ENCODE measurements around the gene SRSF1.
A peak's percentile ranks its signal among the peaks of the same experiment; 100 is the strongest.

The SRSF1 gene

DNA sequence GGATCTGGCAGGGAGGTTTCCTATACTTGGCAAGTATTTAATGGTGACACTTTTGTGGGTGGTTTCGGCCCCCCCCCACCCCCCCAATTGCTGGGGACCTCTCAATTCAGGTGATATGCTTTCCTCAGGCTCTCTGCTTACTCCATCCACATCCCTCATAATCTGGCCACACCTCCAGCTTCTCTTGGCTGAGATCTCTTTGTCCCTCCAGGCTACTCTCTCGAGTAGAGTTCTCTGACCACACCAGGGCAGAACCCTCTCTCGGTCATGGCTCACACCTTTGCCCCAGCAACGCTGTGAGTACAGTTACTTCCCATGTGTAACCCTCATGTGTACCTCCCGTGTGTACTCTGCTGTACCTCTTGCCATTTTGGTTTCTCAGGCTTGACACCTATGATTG is 34.1 kb upstream of the SRSF1 start:
- H3K36me3 Mint-ChIP-seq (ENCODE audit: low read depth) = no peaks in the 10 kb centered on the region
- no peaks in the 10 kb centered on the region for H3K9me3 Mint-ChIP-seq
- no peak overlapping the region for H3K4me3 Mint-ChIP-seq
- no peak overlapping the region for H3K27ac Mint-ChIP-seq
- H3K27me3 Mint-ChIP-seq (ENCODE audit: low read depth) = peaks cover 45% of the 10 kb centered on the region
- DNase-seq (ENCODE audit: low spot score) = no peak
- H3K4me1 Mint-ChIP-seq (ENCODE audit: low read depth) = no peaks in the 10 kb centered on the region

DNA sequence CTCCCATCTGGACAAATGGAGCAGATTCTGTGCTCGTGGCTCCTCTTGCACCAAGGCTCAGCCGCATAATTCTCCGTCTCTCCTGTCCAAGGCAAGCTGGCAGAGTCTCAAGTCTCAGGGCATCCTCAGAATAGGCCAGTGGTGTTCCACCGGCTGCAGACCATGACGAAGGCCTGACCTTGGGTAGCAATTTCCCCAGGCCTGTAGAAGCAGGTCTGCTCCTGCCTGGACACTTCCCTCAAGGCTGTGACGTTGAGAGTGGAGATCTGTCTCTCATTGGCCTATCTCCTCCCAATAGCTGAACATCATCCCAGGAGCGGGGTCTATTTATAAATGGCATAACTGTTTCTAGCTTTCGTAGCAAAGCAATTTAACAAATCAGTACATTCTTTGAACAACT is 33.3 kb upstream of the SRSF1 start:
- Mint-ChIP-seq H3K27me3 (ENCODE audit: low read depth) (peaks cover 43% of the 10 kb centered on the region), H3K9me3 (no peaks in the 10 kb centered on the region), H3K27ac (no peak overlapping the region), H3K4me1 (ENCODE audit: low read depth) (no peaks in the 10 kb centered on the region), H3K4me3 (no peak overlapping the region), H3K36me3 (ENCODE audit: low read depth) (no peaks in the 10 kb centered on the region)
- DNase-seq (ENCODE audit: low spot score) = no peak

DNA sequence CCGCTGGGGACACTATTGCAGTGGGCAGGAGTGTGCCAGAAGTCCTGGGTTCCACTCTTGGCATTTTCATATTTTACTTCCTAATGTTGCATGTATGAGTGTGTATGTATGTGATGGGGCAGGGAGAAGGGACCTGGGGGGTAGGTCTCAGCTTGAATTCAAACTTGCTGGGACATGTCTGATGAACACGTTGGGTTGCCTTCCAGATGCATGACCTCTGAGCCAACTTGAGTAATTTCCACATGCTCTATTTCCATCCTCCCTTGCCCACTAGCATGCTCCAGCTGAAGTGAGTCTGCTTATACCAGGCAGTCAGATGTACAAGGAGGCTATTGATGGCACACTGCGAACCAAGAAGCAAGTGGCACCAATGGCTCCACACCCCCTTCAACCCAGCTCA is 32.9 kb upstream of the SRSF1 start:
- H3K9me3 Mint-ChIP-seq = no peaks in the 10 kb centered on the region
- DNase-seq (ENCODE audit: low spot score) = no peak
- no peaks in the 10 kb centered on the region for H3K4me1 Mint-ChIP-seq (ENCODE audit: low read depth)
- H3K27me3 Mint-ChIP-seq (ENCODE audit: low read depth) = peaks cover 43% of the 10 kb centered on the region
- H3K36me3 Mint-ChIP-seq (ENCODE audit: low read depth) = no peaks in the 10 kb centered on the region
- H3K27ac Mint-ChIP-seq = no peak overlapping the region
- H3K4me3 Mint-ChIP-seq = no peak overlapping the region

DNA sequence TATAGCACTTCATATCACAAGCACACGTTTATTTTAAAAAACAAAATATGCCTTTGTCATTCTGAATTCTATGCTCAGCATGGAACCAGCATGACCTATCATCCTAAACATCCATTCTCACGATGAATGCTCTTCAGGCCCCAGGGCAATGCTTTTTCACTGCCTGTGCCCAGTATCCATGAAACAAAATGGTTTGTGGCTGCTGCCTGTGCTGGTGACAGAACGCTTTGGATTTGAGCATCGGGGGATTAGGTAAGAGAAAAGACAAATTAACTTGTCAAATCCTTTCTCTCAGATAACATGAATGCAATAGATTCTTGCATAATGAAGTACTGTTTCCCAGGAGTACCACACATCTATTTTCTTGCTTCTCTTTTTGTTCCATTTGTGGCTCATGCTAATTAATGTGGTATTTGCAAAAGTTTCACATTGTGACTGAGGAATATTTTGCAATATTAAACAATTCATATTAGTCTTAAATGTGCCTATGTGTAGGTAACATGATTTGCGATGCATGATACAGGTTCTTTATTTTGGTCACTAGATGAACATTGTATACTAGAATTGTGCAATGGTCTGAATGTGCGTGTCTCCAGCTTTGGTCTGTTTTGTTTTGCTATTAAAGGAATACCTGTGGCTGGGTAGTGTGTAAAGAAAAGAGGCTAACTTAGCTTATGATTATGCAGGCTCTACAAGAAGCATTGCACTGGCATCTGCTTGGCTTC is 25.8 kb upstream of the SRSF1 start:
- H3K36me3 Mint-ChIP-seq (ENCODE audit: low read depth) = no peaks in the 10 kb centered on the region
- H3K27me3 Mint-ChIP-seq (ENCODE audit: low read depth) = peaks cover 16% of the 10 kb centered on the region
- no peak overlapping the region for H3K27ac Mint-ChIP-seq
- H3K4me3 Mint-ChIP-seq = no peak overlapping the region
- H3K9me3 Mint-ChIP-seq = no peaks in the 10 kb centered on the region
- H3K4me1 Mint-ChIP-seq (ENCODE audit: low read depth) = no peaks in the 10 kb centered on the region
- no peak for DNase-seq (ENCODE audit: low spot score)

DNA sequence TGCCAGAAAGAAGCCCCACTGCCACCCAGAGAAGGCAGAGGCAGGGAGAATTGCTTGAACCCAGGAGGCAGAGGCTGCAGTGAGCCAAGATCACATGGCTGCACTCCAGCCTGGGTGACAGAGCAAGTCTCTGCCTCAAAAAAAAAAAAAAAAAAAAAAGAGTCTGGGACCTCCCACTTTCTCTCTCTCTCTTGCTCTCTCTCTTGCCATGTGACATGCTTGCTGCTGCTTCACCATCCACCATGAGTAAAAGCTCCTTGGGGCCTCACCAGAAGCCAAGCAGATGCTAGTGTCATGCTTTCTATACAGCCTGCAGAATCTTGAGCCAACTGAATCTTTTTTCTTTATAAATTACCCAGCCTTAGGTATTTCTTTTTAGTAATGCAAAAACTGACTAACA is 21.5 kb upstream of the SRSF1 start:
- H3K9me3 Mint-ChIP-seq = no peaks in the 10 kb centered on the region
- H3K36me3 Mint-ChIP-seq (ENCODE audit: low read depth) = no peaks in the 10 kb centered on the region
- H3K27ac Mint-ChIP-seq = no peak overlapping the region
- no peak overlapping the region for H3K4me3 Mint-ChIP-seq
- no peak for DNase-seq (ENCODE audit: low spot score)
- no peaks in the 10 kb centered on the region for H3K4me1 Mint-ChIP-seq (ENCODE audit: low read depth)
- H3K27me3 Mint-ChIP-seq (ENCODE audit: low read depth) = peaks cover 37% of the 10 kb centered on the region

DNA sequence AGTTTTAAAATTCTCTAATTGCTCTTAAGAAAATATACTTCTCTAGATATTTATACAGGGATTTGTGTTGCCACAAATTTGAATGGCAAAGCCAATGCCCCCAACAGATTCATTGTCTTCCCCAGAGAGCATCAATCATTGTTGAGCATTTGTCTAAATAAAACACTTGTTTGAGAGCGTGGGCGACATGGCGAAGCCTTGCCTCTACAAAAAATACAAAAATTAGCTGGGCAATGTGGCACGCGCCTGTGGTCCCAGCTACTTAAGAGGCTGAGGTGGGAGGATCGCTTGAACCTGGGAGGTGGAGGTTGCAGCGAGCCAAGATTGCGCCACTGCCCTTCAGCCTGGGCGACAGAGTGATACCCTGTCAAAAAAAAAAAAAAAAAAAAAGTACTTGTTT is 13.4 kb upstream of the SRSF1 start:
- no peaks in the 10 kb centered on the region for H3K9me3 Mint-ChIP-seq
- no peak overlapping the region for H3K27ac Mint-ChIP-seq
- no peak for DNase-seq (ENCODE audit: low spot score)
- no peaks in the 10 kb centered on the region for H3K36me3 Mint-ChIP-seq (ENCODE audit: low read depth)
- peaks cover 33% of the 10 kb centered on the region for H3K27me3 Mint-ChIP-seq (ENCODE audit: low read depth)
- no peak overlapping the region for H3K4me3 Mint-ChIP-seq
- H3K4me1 Mint-ChIP-seq (ENCODE audit: low read depth) = no peaks in the 10 kb centered on the region

DNA sequence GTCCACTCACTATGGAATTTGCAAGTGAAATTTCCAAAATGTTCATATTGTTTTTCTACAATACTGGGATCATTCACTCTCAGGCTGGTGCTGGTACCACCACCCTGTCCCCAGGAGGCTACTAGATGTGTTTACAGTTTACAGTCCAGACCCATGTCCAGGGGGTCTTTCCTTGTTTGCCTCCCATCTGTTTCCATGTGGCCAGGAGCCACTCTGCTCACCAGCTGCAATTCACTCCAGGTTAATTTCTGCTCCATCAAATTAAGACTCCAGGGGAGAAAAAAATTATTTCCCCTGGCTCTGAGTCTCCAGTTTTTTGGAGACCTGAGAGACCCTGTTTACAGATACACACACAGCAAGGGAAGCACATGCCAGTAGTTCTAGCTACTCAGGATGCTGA is 12.5 kb upstream of the SRSF1 start:
- Mint-ChIP-seq H3K4me1 (ENCODE audit: low read depth) (no peaks in the 10 kb centered on the region), H3K4me3 (no peak overlapping the region), H3K27ac (no peak overlapping the region), H3K36me3 (ENCODE audit: low read depth) (no peaks in the 10 kb centered on the region), H3K27me3 (ENCODE audit: low read depth) (peaks cover 28% of the 10 kb centered on the region), H3K9me3 (no peaks in the 10 kb centered on the region)
- DNase-seq (ENCODE audit: low spot score) = no peak

DNA sequence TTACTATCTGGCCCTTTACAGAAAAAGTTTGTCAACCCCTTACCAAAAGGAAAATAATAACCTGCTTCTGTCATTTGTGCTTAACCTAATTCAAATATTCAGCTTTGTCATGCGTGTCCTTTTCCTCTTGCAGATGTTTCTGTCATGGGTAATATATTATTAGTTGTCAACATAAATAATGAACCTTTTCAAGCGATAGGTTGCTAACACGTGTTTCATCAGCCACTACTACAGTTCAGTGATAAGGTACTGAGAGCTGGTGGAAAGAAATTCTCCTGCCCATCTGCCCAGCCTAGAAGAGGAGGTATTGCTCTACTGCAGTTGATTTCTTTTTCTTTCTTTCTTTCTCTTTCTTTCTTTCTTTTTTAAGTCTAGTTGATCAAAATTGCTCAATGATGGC is 12.0 kb upstream of the SRSF1 start:
- Mint-ChIP-seq H3K4me1 (ENCODE audit: low read depth) (no peaks in the 10 kb centered on the region), H3K4me3 (no peak overlapping the region), H3K36me3 (ENCODE audit: low read depth) (no peaks in the 10 kb centered on the region), H3K9me3 (no peaks in the 10 kb centered on the region), H3K27me3 (ENCODE audit: low read depth) (peaks cover 26% of the 10 kb centered on the region), H3K27ac (no peak overlapping the region)
- no peak for DNase-seq (ENCODE audit: low spot score)

DNA sequence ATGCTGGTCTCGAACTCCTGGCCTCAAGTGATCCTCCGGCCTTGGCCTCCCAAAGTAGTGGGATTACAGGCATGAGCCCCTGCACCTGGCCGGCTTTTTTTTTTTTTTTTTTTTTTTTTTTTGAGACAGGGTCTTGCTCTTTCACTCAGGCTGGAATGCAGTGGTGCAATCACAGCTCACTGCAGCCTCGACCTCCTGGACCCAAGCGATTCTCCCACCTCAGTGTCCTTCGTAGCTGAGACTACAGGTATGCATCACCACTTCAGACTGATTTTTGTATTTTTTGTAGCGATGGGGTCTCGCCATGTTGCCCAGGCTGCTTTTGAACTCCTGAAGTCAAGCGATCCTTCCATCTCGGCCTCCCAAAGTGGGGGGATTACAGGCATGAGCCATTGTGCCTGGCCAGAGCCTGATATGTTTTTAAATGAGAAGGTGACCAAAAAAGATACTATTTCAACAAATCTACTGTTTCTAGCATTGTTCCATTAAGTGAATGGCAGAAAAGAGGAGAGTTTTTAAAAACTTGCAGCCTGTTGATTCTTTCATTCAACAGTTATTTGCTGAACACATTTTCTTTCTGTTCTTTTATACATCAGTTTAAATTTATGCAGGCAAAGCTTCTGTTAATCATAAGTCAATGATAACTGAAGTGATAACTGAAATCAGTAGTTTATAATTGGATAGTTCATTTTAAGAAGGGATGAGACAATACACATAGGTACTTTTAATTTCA is 3.2 kb upstream of the SRSF1 start:
- H3K9me3 Mint-ChIP-seq = no peaks in the 10 kb centered on the region
- H3K27me3 Mint-ChIP-seq (ENCODE audit: low read depth) = peaks cover 4% of the 10 kb centered on the region
- peaks cover 13% of the 10 kb centered on the region for H3K4me1 Mint-ChIP-seq (ENCODE audit: low read depth)
- DNase-seq (ENCODE audit: low spot score) = no peak
- peaks cover 24% of the 10 kb centered on the region for H3K36me3 Mint-ChIP-seq (ENCODE audit: low read depth)
- H3K4me3 Mint-ChIP-seq = no peak overlapping the region
- no peak overlapping the region for H3K27ac Mint-ChIP-seq

DNA sequence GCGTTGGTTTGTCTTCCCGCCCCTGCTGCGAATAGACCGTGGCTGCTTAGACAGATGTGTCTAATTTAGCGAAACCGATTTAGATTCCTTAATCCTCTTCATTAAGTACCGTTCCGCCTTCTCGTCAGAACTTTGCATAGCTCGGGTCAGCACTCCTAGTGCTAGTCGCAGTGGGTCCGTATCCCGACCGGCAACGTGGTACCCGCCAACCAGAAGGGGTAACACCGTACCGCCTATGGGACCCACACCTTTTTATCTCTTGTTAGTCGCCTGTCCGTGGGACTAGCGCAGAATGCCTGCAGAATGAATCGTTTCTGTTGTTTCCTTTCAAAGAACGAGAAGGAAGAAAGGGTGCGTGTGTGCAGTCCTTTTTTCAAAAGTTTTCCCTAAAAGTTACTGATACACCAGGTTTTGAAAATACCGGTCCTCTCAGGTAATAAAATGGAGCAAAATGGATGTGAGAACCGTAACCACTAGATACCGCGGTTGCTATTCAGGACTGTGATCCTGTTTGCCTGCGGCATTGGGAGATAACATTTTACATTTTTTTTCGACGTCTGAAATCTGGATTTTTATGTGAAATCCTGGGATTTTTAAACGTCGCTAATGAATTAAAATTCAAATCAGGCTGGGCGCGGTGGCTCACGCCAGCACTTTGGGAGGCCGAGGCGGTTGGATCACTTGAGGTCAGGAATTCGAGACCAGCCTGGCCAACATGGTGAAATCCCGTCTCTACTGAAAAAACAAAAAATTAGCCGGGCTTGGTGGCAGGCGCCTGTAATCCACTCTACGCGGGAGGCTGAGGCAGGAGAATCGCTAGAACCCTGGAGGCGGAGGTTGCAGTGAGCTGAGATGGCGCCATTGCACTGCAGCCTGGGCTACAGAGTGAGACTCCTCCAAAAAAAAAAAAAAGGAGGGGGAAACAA is 998 bp upstream of the SRSF1 start:
- peak overlapping the region; percentile 93 for H3K4me3 Mint-ChIP-seq
- H3K4me1 Mint-ChIP-seq (ENCODE audit: low read depth) = peaks cover 29% of the 10 kb centered on the region
- H3K9me3 Mint-ChIP-seq = no peaks in the 10 kb centered on the region
- no peak for DNase-seq (ENCODE audit: low spot score)
- H3K27me3 Mint-ChIP-seq (ENCODE audit: low read depth) = no peaks in the 10 kb centered on the region
- H3K36me3 Mint-ChIP-seq (ENCODE audit: low read depth) = peaks cover 43% of the 10 kb centered on the region
- H3K27ac Mint-ChIP-seq = peak overlapping the region; percentile 96

DNA sequence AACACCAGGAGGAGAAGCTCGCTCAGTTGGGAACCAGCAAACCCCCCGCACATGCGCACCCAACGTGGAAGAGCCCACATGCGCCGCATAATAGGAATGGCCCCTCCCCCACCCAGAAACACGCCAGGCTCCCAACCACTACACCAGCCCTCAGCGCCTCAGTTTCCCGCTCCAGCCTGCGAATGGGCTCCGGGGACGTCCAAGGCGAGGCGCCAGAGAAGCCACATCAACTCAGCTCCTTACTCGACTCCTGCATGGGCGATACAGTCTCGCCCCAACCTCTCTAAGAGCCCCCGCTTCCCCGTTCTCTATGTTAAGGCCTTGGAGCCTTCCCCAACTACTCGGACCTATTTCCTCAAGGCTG is 504 bp downstream of the SRSF1 start:
- no peaks in the 10 kb centered on the region for H3K27me3 Mint-ChIP-seq (ENCODE audit: low read depth)
- H3K36me3 Mint-ChIP-seq (ENCODE audit: low read depth) = peaks cover 57% of the 10 kb centered on the region
- peak overlapping the region; percentile 93 for H3K4me3 Mint-ChIP-seq
- H3K4me1 Mint-ChIP-seq (ENCODE audit: low read depth) = peaks cover 40% of the 10 kb centered on the region
- H3K9me3 Mint-ChIP-seq = no peaks in the 10 kb centered on the region
- DNase-seq (ENCODE audit: low spot score) = peak; percentile 67
- H3K27ac Mint-ChIP-seq = peak overlapping the region; percentile 96

DNA sequence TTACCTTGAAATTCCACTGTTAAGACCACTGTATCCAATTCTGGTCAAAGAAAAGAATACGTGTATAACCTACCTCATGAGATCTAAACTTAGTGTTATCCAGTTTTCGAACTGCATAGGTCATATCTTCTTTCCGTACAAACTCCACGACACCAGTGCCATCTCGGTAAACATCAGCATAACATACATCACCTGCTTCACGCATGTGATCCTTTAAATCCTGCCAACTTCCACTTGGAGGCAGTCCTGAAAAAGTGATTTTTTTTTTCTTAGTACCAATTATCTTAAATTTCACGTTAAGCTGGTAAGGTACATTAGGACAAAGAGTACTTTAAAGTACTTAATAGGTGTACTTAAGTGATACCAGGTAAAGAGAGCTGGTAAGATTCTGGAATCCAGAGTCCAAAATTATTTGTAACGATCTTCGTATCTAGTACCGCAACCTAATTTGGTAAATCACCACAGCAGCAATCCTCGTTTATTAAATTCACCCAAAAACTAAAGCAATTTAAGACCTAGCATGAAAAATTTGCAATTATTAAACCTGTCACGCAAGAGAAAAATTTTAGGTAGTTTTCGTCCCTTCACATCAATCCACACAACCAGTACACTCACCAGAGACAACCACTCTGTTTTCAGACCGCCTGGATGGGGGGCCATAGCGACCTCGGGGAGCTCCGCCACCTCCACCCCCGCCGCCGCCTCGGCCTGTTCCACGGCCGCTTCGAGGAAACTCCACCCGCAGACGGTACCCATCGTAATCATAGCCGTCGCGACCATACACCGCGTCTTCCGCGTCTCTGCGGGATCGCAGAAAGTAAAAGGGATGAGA is 1.1 kb downstream of the SRSF1 start:
- no peaks in the 10 kb centered on the region for H3K27me3 Mint-ChIP-seq (ENCODE audit: low read depth)
- H3K4me3 Mint-ChIP-seq = peak overlapping the region; percentile 93
- peaks cover 61% of the 10 kb centered on the region for H3K36me3 Mint-ChIP-seq (ENCODE audit: low read depth)
- no peaks in the 10 kb centered on the region for H3K9me3 Mint-ChIP-seq
- no peak for DNase-seq (ENCODE audit: low spot score)
- H3K27ac Mint-ChIP-seq = peak overlapping the region; percentile 96
- H3K4me1 Mint-ChIP-seq (ENCODE audit: low read depth) = peaks cover 43% of the 10 kb centered on the region

DNA sequence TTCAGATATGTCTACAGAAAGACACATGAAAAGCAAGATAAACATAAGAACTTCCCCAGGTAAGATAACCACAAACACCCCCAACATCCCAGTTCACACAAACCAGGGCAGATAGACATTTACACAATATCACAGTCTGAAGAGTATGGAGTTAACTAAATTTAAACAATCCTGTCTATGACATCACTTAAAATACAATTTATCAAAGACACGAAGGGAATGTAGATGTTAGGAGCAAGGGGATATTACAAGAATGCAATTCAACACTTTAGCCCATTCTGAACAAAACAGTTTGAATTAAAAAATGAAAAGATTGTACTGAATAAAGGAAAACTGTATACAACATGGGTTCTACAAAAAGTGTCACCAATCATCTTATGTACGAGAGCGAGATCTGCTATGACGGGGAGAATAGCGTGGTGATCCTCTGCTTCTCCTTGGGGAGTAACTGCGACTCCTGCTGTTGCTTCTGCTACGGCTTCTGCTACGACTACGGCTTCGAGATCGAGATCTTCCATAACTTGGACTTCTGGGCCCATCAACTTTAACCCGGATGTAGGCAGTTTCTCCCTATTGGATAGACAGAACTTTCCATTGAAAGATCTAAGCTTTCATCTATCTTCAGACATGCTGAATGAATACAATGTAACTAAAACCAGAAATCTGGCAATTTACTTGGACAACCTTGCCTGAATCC is 1.9 kb downstream of the SRSF1 start:
- H3K27me3 Mint-ChIP-seq (ENCODE audit: low read depth) = no peaks in the 10 kb centered on the region
- H3K4me3 Mint-ChIP-seq = peak overlapping the region; percentile 93
- H3K9me3 Mint-ChIP-seq = no peaks in the 10 kb centered on the region
- peak overlapping the region; percentile 96 for H3K27ac Mint-ChIP-seq
- DNase-seq (ENCODE audit: low spot score) = no peak
- peaks cover 41% of the 10 kb centered on the region for H3K4me1 Mint-ChIP-seq (ENCODE audit: low read depth)
- H3K36me3 Mint-ChIP-seq (ENCODE audit: low read depth) = peaks cover 62% of the 10 kb centered on the region
